ENCODE measurements around the gene RGS19. TPM values are rescaled to one million over a fixed set of nuclear protein-coding genes. Genes with fewer than 3 reads are reported as not detected.
A peak's percentile ranks its signal among the peaks of the same experiment; 100 is the strongest.

RGS19 gene
- total RNA-seq, 1 donor from 2014 or later = 10.8 TPM

GRCh38 chr20:64056639-64056888 lies 22.8 kb downstream of the RGS19 start:
- intact Hi-C loops (cut with DNase I) = no loop called here
- no peak for DNase-seq (ENCODE audit: low spot score)
- no peak for ATAC-seq

GRCh38 chr20:64055893-64056638 lies 23.3 kb downstream of the RGS19 start:
- intact Hi-C loops (cut with DNase I) = no loop called here
- DNase-seq (ENCODE audit: low spot score) (no peak), ATAC-seq (no peak)

- ATAC-seq (no peak), DNase-seq (ENCODE audit: low spot score) (no peak)
- intact Hi-C loops (cut with DNase I) = no loop called here
These were observed 23.9 kb downstream of the RGS19 start for GRCh38 chr20:64055396-64055892.

- DNase-seq (ENCODE audit: low spot score) = no peak
- intact Hi-C loops (cut with DNase I) = no loop called here
- peak; percentile 4 for ATAC-seq
These were observed 25.3 kb downstream of the RGS19 start for GRCh38 chr20:64053841-64054661.

- no peak for ATAC-seq
- intact Hi-C loops (cut with DNase I) = no loop called here
- no peak for DNase-seq (ENCODE audit: low spot score)
These were observed 26.1 kb downstream of the RGS19 start for GRCh38 chr20:64052987-64053840.

- DNase-seq (ENCODE audit: low spot score) (no peak), ATAC-seq (no peak)
- intact Hi-C loops (cut with DNase I) = no loop called here
These were observed 27.0 kb downstream of the RGS19 start for GRCh38 chr20:64052326-64052722.

GRCh38 chr20:64051561-64052325 lies 27.6 kb downstream of the RGS19 start:
- DNase-seq (ENCODE audit: low spot score) (no peak), ATAC-seq (peak; percentile 32)
- intact Hi-C loops (cut with DNase I) = no loop called here

GRCh38 chr20:64051033-64051452 lies 28.3 kb downstream of the RGS19 start:
- intact Hi-C loops (cut with DNase I) = no loop called here
- no peak for DNase-seq (ENCODE audit: low spot score)
- ATAC-seq = no peak

- intact Hi-C loops (cut with DNase I) = no loop called here
- DNase-seq (ENCODE audit: low spot score) (no peak), ATAC-seq (no peak)
These were observed 28.9 kb downstream of the RGS19 start for GRCh38 chr20:64050261-64051032.

GRCh38 chr20:64049878-64050260 lies 29.4 kb downstream of the RGS19 start:
- DNase-seq (ENCODE audit: low spot score) = no peak
- no peak for ATAC-seq
- intact Hi-C loops (cut with DNase I) = no loop called here

GRCh38 chr20:64049060-64049877 lies 30.0 kb downstream of the RGS19 start, which contains the start of gene SOX18:
Gene SOX18, minus strand, starts transcription at chr20:64049639. Its CDS starts 123 bp downstream, at chr20:64049516.
- DNase-seq (ENCODE audit: low spot score) = no peak
- intact Hi-C loops (cut with DNase I) = no loop called here
- no peak for ATAC-seq

GRCh38 chr20:64048402-64049044 lies 30.8 kb downstream of the RGS19 start:
- no peak for DNase-seq (ENCODE audit: low spot score)
- no peak for ATAC-seq

GRCh38 chr20:64047968-64048401 lies 31.3 kb downstream of the RGS19 start:
- intact Hi-C loops (cut with DNase I) = loop anchor here (1.0 kb wide), 1 partner anchor 30 kb away; no protein-coding TSS in a partner anchor
- DNase-seq (ENCODE audit: low spot score) (no peak), ATAC-seq (no peak)

More at GRCh38 chr20:64048402-64049044, 30.8 kb downstream of the RGS19 start:
- intact Hi-C loops (cut with DNase I) = no loop called here

- intact Hi-C loops (cut with DNase I) = loop anchor here (1.0 kb wide), 1 partner anchor 31 kb away; no protein-coding TSS in a partner anchor
- no peak for ATAC-seq
- no peak for DNase-seq (ENCODE audit: low spot score)
These were observed 32.3 kb downstream of the RGS19 start for GRCh38 chr20:64047046-64047389.

GRCh38 chr20:64045346-64046011 lies 33.8 kb downstream of the RGS19 start:
- intact Hi-C loops (cut with DNase I) = no loop called here
- DNase-seq (ENCODE audit: low spot score) = no peak
- ATAC-seq = no peak

Data from sciatic nerve (tissue), 2 donors.